Left lung (tissue), 10 donors: ENCODE results near the gene PLEKHG1. TPM values are rescaled to one million over a fixed set of nuclear protein-coding genes. Genes with fewer than 3 reads are reported as not detected.

ENCODE experiments used
- ATAC-seq: fragments of 200-7000 bp; cut with Tn5 transposase; one replicate; pipeline ENCODE4 v1.9.1; 2020; ENCODE audit warnings: moderate library complexity
- DNase-seq, 4 donors: peaks; one replicate each; pipeline ENCODE4 v3.0.0-alpha.2; 2013 to 2020
- H3K27ac ChIP-seq, 2 donors: fragments of 200-600 bp; sonication (generic) in 1 of 2; one replicate each; pipeline versions ENCODE4 v1.5.0 to v1.8.0; 2020 to 2021
- H3K27me3 ChIP-seq, 2 donors: fragments of 200-600 bp; sonication (generic) in 1 of 2; one replicate each; pipeline versions ENCODE4 v1.5.0 to v1.8.0; 2020 to 2021
- H3K36me3 ChIP-seq, 2 donors: fragments of 200-600 bp; sonication (generic) in 1 of 2; one replicate each; pipeline versions ENCODE4 v1.5.0 to v1.8.0; 2020 to 2021
- H3K4me1 ChIP-seq, 2 donors: fragments of 200-600 bp; one replicate each; pipeline ENCODE4 v1.8.0; 2021
- H3K4me3 ChIP-seq, 2 donors: fragments of 200-600 bp; sonication (generic) in 1 of 2; one replicate each; pipeline versions ENCODE4 v1.5.0 to v1.8.0; 2020 to 2021; ENCODE audit warnings: mild to moderate bottlenecking in 1 of 2
- H3K9me3 ChIP-seq, 2 donors: fragments of 200-600 bp; sonication (generic) in 1 of 2; one replicate each; pipeline versions ENCODE4 v1.5.0 to v1.8.0; 2020 to 2021
- CTCF ChIP-seq, 2 donors: fragments of 200-600 bp; sonication (generic) in 1 of 2; IDR thresholded peaks; one replicate each; pipeline versions ENCODE4 v1.5.0 to v1.8.0; 2021; ENCODE audit warnings: antibody characterized with exemption in 2 of 2
- intact Hi-C, 2 donors: fragments of 100-400 bp; cut with DNase I; formaldehyde crosslinking; loops; one replicate each; pipeline versions ENCODE4 v1.11.2 to v1.14.2; 2022
- polyA plus RNA-seq, 6 donors: library from polyadenylated mRNA; unstranded; fragments of 120-200 nt; gene quantifications; one replicate each; pipeline ENCODE4 v1.2.1, GENCODE V29; 2013; ENCODE audit not compliant: insufficient read length in 6 of 6
- total RNA-seq, 2 donors: library from RNA; stranded (reverse); fragmentation: NEBNext Ultra II Directional; extraction: Animal tissue kit (Norgen Biotek cat#: 25700); gene quantifications; one replicate each; pipeline ENCODE4 v1.2.1, GENCODE V29; 2021
- donor health status: DM: no; HTN: yes; CAD: no.
- donor health status: DM: no; HTN: no; CAD: no.

Gene PLEKHG1
- total and polyA plus RNA-seq, 8 donors, result 16.7 to 34.2 (median 30.6) TPM

- Histone ChIP-seq H3K27me3 (peaks cover 0 to 6% of the 10 kb centered on the region in 2 donors), H3K4me1 (no peaks in the 10 kb centered on the region), H3K27ac (no peak overlapping the region), H3K9me3 (no peaks in the 10 kb centered on the region), H3K36me3 (no peaks in the 10 kb centered on the region), H3K4me3 (no peak overlapping the region)
- TF ChIP-seq CTCF (IDR thresholded peaks at IDR 0.05), result no peak
- intact Hi-C loops, result no loop called here
- ATAC-seq (no peak), DNase-seq (no peak)
Measured at GRCh38 chr6:150568560-150568959, 31.1 kb upstream of the PLEKHG1 start.

- Histone ChIP-seq H3K36me3 (no peaks in the 10 kb centered on the region), H3K4me3 (no peak overlapping the region), H3K27ac (no peak overlapping the region), H3K9me3 (no peaks in the 10 kb centered on the region), H3K4me1 (no peaks in the 10 kb centered on the region), H3K27me3 (peaks cover 0 to 9% of the 10 kb centered on the region in 2 donors)
- intact Hi-C loops, result no loop called here
- ATAC-seq (no peak), DNase-seq (peak in 1 of 4 donors; percentile 43)
- TF ChIP-seq CTCF (IDR thresholded peaks at IDR 0.05), result no peak
Measured at GRCh38 chr6:150569161-150569560, 30.5 kb upstream of the PLEKHG1 start.

GRCh38 chr6:150573041-150573681 lies 26.5 kb upstream of the PLEKHG1 start:
- no peak for TF ChIP-seq CTCF (IDR thresholded peaks at IDR 0.05)
- H3K9me3 ChIP-seq, result no peaks in the 10 kb centered on the region
- ATAC-seq, result no peak
- peaks cover 0 to 3% of the 10 kb centered on the region in 2 donors for H3K4me1 ChIP-seq
- no peaks in the 10 kb centered on the region for H3K36me3 ChIP-seq
- DNase-seq, result no peak
- H3K27ac ChIP-seq, result no peak overlapping the region
- no peak overlapping the region for H3K4me3 ChIP-seq
- intact Hi-C loops, result no loop called here
- H3K27me3 ChIP-seq, result peaks cover 0 to 9% of the 10 kb centered on the region in 2 donors

- Histone ChIP-seq H3K4me1 (peaks cover 0 to 3% of the 10 kb centered on the region in 2 donors), H3K9me3 (no peaks in the 10 kb centered on the region), H3K27ac (no peak overlapping the region), H3K4me3 (no peak overlapping the region), H3K27me3 (peaks cover 0 to 9% of the 10 kb centered on the region in 2 donors), H3K36me3 (no peaks in the 10 kb centered on the region)
- intact Hi-C loops, result no loop called here
- no peak for TF ChIP-seq CTCF (IDR thresholded peaks at IDR 0.05)
- no peak for DNase-seq
- ATAC-seq, result no peak
Measured at GRCh38 chr6:150575836-150576235, 23.8 kb upstream of the PLEKHG1 start.

- ATAC-seq, result no peak
- DNase-seq, result no peak
- Histone ChIP-seq H3K4me3 (no peak overlapping the region), H3K36me3 (no peaks in the 10 kb centered on the region), H3K9me3 (no peaks in the 10 kb centered on the region), H3K27ac (no peak overlapping the region), H3K27me3 (peaks cover 0 to 9% of the 10 kb centered on the region in 2 donors), H3K4me1 (peaks cover 0 to 3% of the 10 kb centered on the region in 2 donors)
- no peak for TF ChIP-seq CTCF (IDR thresholded peaks at IDR 0.05)
- intact Hi-C loops, result no loop called here
Measured at GRCh38 chr6:150576651-150577226, 22.9 kb upstream of the PLEKHG1 start.
